Hypothalamus (tissue), 51 donors: ENCODE measurements around the gene STK32C.
"Not testable (repeated sequence)": the region's sequence is repeated elsewhere in the genome, so short reads cannot be mapped to it uniquely, and the experiment has no call there.

ENCODE experiments used
- DNase-seq, 51 donors: peaks; one replicate each; lab custom pipeline; 2025; lab: John Stamatoyannopoulos, UW

The STK32C gene

GRCh38 chr10:132223611-132224342 lies 84.0 kb downstream of the STK32C start:
- no peak for DNase-seq

DNA sequence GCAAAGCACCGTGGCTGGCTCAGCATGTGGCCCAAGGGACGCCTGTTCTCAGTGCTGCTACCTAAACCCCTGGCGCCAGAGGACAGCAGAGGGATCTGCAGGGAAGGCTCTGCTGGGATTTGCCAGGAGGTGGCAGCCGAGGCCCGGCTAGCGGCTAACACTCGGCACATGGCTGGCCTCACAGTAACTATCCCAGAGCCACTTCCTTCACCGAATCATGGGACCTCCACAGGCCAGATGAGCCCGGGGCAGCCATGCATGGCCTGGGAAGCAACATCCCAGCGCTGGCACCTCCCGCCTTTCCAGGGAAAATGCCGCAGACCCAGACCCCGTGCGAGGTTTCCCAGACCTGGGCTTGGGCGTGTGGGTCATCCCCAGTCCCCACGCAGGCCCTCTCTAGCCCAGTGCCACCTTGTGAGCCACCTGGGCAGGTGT lies 84.6 kb downstream of the STK32C start:
- DNase-seq = peak in 47 of 51 donors; percentile 10 to 85 (median 63)

- no peak for DNase-seq
Observed at GRCh38 chr10:132222726-132223125, 85.0 kb downstream of the STK32C start.

DNA sequence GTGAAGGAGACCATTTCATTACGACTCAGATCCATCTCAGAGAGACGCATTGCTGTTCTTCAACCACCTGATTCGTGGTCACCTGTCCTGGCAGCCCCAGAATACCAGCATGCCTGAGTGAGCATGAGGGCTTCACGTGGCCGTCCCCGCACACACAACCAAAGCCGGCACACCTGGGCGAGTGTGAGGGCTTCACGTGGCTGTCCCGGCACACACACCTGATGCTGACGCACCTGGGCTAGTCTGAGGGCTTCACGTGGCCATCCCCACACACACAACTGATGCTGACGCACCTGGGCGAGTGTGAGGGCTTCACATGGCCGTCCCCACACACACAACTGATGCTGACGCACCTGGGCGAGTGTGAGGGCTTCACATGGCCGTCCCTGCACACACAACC lies 86.8 kb downstream of the STK32C start:
- DNase-seq = not testable (repeated sequence)

DNA sequence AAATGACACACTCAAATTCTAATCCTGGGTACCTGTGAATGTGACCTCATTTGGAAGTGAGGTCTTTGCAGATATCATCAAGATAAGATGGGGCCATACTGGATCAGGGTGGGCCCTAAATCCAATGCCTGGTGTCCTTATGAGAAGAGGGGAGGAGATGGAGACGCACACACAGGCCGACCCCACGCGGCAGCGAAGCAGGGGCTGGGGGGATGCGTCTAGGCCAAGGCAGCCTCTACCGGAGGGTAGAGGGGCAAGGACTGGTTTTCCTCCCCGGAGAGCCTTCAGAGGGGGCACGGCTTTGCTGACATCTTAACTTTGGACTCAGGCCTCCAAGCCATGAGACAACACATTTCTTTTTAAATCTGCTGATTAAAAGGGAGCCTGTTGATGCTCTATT lies 87.7 kb downstream of the STK32C start:
- no peak for DNase-seq

- no peak for DNase-seq
Observed at GRCh38 chr10:132219486-132219885, 88.3 kb downstream of the STK32C start.

DNA sequence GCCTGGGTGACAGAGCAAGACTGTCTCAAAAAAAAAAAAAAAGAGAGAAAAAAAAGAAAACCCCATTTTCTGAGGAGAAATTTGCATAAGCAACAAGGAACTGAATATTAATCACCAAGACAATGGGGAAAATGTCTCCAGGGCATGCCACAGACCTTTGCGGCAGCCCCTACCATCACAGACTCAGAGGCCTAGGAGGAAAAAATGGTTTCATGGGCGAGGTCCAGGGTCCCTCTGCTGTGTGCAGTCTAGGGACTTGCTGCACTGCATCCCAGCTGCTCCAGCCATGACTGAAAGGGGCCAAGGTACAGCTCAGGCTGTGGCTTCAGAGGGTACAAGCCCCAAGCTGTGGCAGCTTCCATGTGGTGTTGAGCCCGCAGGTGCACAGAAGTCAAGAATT lies 91.3 kb downstream of the STK32C start:
- not testable (repeated sequence) for DNase-seq

DNA sequence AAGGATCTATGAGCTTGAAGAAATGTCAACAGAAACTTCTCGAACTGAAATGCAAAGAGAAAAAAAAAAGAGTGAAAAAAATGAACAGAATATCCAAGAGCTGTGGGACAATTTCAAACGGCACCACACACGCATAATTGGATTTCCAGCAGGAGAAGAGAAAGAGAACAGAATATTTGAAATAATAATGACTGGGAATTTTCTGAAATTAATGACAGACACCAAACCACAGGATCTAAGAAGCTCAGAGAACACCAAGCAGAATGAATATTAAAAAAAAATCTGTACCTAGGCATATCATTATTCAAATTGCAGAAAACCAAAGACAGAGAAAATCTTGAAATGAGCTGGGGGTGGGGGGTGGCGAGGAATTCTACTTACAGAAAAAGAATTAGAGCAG lies 93.8 kb downstream of the STK32C start:
- no peak for DNase-seq

DNA sequence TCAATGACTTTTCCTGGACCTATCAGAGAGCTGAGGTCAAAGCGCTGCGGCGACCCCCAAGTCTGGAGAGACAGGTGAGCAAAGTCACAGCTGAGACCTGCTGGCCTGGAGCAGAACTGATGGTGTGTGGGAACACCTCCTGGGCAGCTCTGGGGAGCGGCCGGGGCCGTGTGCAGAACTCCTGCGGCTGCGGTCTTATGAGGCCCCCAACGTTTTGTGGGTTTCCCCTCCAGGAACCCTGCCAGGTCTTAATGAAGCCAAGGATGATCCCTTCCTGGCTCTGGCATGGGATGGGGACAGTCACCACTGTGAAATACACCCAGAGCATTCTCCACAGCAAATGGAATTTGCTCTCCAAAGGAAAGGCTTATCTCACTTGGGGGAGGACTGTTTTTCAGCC lies 94.9 kb downstream of the STK32C start:
- no peak for DNase-seq

GRCh38 chr10:132211246-132211645 lies 96.5 kb downstream of the STK32C start:
- no peak for DNase-seq

- DNase-seq = no peak
Observed at GRCh38 chr10:132210766-132211165, 97.0 kb downstream of the STK32C start.

GRCh38 chr10:132209978-132210530 lies 97.7 kb downstream of the STK32C start:
- no peak for DNase-seq

DNA sequence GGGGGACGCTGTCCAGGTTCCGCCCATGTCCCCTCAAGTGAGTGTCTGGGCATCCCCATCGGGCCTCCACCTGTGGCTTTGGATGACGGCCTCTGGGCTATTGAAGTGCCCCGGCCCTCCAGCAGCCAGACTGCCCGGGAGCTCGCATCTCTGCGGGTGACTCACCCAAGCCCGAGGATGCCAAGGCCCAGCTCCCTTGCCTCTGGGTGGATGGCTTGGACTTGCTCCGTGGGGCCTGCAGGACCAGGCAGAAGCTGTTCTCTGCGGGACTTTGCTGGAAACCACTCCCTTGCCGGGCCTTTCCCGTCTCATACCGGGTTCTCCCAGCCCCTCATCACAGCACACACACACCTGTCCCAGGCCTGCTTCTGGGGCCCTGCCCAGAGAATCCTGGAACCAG lies 98.6 kb downstream of the STK32C start:
- DNase-seq = no peak

DNA sequence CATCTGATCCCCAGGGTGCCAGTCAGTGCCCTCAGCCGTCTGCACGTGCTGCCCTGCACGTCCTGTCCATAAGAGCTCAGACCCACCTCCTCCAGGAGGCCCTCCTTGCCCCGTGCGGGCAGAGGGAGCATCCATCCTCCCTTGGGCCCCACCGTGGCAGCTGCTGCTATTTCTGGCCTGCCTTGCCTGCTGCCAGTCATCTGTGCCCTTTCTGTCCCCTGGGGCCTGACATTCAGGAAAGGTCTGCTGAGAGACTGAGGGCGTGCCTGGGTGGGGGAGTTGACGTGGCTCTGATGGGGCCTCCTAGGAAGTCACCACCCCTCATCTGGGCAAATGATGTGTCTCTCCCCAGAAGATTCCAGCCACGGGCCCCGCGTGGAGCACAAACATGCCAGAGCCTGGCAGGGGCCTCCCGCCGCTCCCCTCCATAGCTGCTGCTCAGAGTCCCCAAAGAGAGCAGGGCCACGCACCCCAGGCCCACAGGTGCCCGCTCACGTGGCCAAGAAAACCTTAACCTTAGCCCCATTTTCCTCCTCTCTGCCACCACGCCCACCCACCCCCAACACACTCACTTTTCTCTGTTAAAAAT lies 99.2 kb downstream of the STK32C start:
- DNase-seq = no peak

DNA sequence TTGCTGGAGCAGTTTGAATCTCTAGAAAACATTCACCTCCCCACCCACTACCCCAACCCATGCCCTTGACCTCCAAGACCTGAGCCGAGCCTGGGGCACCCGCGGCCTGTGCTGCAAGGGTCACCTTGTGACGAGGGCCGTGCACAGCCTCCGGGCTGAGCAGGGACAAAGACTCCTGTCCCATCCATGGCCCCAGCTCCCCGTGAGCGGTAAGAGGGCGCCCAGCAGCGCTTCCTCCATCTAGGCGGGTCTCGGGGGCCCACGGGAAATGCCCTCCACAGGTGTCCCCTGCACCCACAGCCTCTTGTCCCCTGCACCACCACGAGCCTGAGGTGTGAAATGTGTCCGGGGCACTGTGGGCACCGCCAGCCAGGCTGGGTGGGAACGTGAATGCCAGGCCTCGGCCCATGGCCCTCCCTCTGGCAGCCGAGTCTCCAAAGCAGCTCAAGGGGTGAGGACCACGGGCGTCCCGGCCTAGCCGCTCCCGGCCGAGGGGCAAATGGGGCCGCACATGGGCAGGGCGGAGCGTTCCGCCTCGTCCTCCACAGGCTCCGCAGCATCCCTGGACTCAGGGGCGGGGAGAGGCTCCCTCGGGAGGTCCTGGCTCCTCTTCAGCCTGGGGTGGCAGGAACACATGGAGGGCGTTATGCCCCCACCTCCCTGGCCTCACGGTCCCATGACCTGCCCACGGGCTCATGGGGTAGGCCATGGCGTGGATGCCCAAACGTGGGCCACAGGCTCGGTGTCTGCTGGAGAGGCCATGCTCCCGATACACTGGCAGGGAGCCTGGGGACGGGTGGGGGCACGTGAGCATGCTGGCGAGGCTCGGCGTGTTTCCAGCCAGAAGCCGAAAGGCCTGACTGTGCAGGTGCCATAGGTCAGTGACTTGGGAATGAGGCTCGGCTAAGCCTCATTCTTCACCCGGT lies 100.0 kb downstream of the STK32C start:
- DNase-seq = no peak

- no peak for DNase-seq
Observed at GRCh38 chr10:132206806-132207535, 100.8 kb downstream of the STK32C start.

GRCh38 chr10:132206377-132206745 lies 101.4 kb downstream of the STK32C start:
- no peak for DNase-seq

DNA sequence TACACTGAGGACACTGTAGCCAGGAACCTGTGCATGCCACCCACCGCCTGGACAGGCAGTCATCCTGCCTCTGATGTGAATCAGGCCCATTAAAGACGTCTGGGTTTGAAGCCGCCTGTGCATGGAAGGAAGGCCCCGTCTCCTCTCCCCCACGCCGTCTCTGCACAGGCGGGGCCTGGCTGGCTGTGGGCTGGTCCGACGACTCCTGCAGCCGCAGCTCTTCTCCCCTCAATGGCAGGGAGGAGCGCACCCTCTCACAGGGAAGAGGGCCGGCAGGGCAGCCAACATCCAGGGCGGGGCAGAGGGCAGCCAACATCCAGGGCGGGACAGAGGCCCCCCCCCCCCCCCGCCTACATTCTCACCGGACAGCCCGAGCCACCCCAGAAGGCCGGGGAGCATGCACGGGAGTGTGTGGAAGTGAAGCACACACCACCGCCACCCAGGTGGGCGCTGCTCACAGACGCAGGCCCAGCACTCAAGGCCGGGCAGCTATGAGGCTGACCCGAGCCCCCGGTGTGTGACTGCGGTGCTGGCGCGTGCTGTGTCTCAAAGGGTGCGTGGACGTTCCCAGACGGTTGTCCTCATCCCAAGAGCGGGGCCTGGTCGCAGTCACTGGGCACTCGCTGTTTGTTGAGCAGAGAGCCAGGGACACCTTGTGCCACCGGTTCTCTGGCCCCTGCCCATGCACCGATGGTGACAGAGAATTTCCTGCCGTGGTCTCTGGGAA lies 101.9 kb downstream of the STK32C start:
- DNase-seq = no peak

DNA sequence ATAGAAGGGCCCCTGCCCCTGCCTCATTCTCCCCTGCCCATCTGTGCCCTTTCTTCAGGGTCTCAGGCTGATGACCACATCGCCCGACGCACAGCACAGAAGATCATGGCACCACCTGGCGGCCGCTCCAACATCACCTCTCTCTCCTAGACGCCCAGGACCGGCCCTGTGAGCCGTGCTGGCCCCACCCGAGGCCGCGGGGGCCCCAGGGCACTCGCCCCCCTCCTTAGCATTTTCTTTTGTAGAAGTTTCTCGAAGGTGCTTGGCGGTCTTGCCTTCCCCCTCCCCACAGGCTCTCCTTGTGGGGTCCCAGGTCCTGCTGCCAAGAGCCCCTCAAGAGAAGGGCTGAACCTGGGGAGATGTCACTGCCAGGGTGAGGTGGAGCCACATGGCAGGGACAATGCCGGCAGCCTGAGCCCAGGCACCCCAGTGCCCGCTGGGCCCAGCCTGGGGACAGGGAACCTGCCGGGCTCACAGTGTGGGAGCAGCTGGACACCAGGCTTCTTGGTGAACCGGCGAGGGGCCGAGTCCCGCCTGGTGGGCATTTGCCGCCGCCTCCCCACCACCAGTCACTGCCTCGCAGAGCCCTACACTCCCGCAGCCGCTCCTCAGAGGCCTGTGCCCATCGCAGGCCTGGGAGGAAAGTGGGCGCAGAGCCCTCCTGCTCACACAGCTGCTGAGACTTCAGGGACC lies 102.8 kb downstream of the STK32C start:
- no peak for DNase-seq
